H1 (cell line): Measurements from ENCODE around the gene EPHA5.

Experiments
- HDAC2 ChIP-seq, 2 experiments: fragments of 300-600 bp in 1 of 2; sonication (generic) in 1 of 2; IDR thresholded peaks; 2 replicates each; pipeline ENCODE4 v1.6.1; 2011 to 2012; ENCODE audit warnings: low read depth in 2 of 2, low read length in 2 of 2, mild to moderate bottlenecking in 2 of 2, moderate library complexity in 2 of 2, borderline replicate concordance in 1 of 2, inconsistent platforms in 1 of 2
- JUND ChIP-seq: IDR thresholded peaks from 2 replicates; pipeline ENCODE4 v1.6.1; 2011; ENCODE audit warnings: mild to moderate bottlenecking, improper control_type of control experiment, low read length
- SAP30 ChIP-seq: fragments of 300-600 bp; sonication (generic); IDR thresholded peaks from 2 replicates; pipeline ENCODE4 v1.7.1; 2012; ENCODE audit warnings: low read length, moderate library complexity, mild to moderate bottlenecking, inconsistent platforms; ENCODE audit not compliant: insufficient read depth, insufficient replicate concordance
- YY1 ChIP-seq: IDR thresholded peaks from 2 replicates; pipeline ENCODE4 v1.6.1; 2011; ENCODE audit warnings: low read depth, mild to moderate bottlenecking, low read length
- TF ChIP-seq, protein P1 (sequence below), 3 experiments: IDR thresholded peaks; 1 replicate in 2 of 3; 2 replicates in 1 of 3; pipeline versions ENCODE4 v1.5.1 to v1.6.1; 2011; ENCODE audit warnings: low read length in 3 of 3, mild to moderate bottlenecking in 3 of 3, inconsistent platforms in 2 of 3, low read depth in 1 of 3, moderate library complexity in 1 of 3; ENCODE audit not compliant: insufficient read depth in 1 of 3; ENCODE audit errors: control extremely low read depth in 1 of 3

DNA sequence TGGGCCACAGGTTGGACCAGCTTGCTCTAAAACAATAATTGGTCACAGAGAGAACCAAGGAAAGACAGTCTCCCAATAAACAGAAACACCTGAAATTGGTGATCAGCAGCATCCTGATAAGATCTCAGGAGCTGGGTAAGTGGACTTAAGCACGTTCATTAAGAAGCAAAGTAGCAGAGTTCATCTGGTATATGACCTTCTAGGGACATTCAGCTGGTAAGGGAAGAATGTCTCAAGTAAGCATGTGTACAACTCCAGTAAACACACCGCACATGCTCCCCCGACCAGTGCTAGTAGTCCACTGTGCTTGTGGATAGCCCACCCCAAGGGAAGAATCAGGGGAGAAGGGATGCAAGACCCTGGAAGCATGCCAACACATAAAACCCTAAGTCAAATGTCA lies 216.9 kb downstream of the EPHA5 start:
- TF ChIP-seq HDAC2 (IDR thresholded peaks at IDR 0.05; ENCODE audit: borderline replicate concordance in 1 of 2, low read depth in 2 of 2, low read length in 2 of 2) (no peak), SAP30 (no peak), JUND (no peak), YY1 (no peak)
- TF ChIP-seq, protein P1, sequence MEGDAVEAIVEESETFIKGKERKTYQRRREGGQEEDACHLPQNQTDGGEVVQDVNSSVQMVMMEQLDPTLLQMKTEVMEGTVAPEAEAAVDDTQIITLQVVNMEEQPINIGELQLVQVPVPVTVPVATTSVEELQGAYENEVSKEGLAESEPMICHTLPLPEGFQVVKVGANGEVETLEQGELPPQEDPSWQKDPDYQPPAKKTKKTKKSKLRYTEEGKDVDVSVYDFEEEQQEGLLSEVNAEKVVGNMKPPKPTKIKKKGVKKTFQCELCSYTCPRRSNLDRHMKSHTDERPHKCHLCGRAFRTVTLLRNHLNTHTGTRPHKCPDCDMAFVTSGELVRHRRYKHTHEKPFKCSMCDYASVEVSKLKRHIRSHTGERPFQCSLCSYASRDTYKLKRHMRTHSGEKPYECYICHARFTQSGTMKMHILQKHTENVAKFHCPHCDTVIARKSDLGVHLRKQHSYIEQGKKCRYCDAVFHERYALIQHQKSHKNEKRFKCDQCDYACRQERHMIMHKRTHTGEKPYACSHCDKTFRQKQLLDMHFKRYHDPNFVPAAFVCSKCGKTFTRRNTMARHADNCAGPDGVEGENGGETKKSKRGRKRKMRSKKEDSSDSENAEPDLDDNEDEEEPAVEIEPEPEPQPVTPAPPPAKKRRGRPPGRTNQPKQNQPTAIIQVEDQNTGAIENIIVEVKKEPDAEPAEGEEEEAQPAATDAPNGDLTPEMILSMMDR (IDR thresholded peaks at IDR 0.05; ENCODE audit: control extremely low read depth in 1 of 3, insufficient read depth in 1 of 3, low read depth in 1 of 3, low read length in 3 of 3): no peak
